Sciatic nerve (tissue), 2 donors: Measurements from ENCODE around the gene TNC. TPM values are rescaled to one million over a fixed set of nuclear protein-coding genes. Genes with fewer than 3 reads are reported as not detected.
A peak's percentile ranks its signal among the peaks of the same experiment; 100 is the strongest.
"Not testable (repeated sequence)": the region's sequence is repeated elsewhere in the genome, so short reads cannot be mapped to it uniquely, and the experiment has no call there.

ENCODE experiments used
- ATAC-seq: fragments of 200-7000 bp; cut with Tn5 transposase; one replicate; pipeline ENCODE4 v1.9.1; 2020; ENCODE audit warnings: mild to moderate bottlenecking, moderate library complexity
- DNase-seq: peaks from one replicate; pipeline ENCODE4 v3.0.0-alpha.2; 2020; ENCODE audit warnings: low spot score
- intact Hi-C: fragments of 100-400 bp; cut with DNase I; formaldehyde crosslinking; loops from one replicate; pipeline ENCODE4 v1.14.2; 2022
- total RNA-seq: library from RNA; stranded (reverse); fragmentation: NEBNext Ultra II Directional; extraction: Animal tissue kit (Norgen Biotek cat#: 25700); gene quantifications from one replicate; pipeline ENCODE4 v1.2.1, GENCODE V29; 2021
- donor health status: DM: no; HTN: no; CAD: no.
- donor health status: DM: no; HTN: no; CAD: no.

TNC gene
- total RNA-seq, 1 donor from 2014 or later = 28.6 TPM

GRCh38 chr9:115137526-115137925 lies 19.6 kb upstream of the TNC start:
- intact Hi-C loops = no loop called here
- ATAC-seq (no peak), DNase-seq (no peak)

GRCh38 chr9:115135821-115136778 lies 18.1 kb upstream of the TNC start:
- intact Hi-C loops = no loop called here
- ATAC-seq (no peak), DNase-seq (no peak)

- ATAC-seq (no peak), DNase-seq (no peak)
- intact Hi-C loops = no loop called here
These were observed 17.0 kb upstream of the TNC start for GRCh38 chr9:115134941-115135340.

- ATAC-seq (no peak), DNase-seq (no peak)
- intact Hi-C loops = no loop called here
These were observed 15.7 kb upstream of the TNC start for GRCh38 chr9:115133649-115134048.

- ATAC-seq = peak; percentile 49
- intact Hi-C loops = no loop called here
- DNase-seq = no peak
These were observed 14.7 kb upstream of the TNC start for GRCh38 chr9:115132648-115133047.

- intact Hi-C loops = no loop called here
- ATAC-seq (no peak), DNase-seq (no peak)
These were observed 12.2 kb upstream of the TNC start for GRCh38 chr9:115130176-115130575.

GRCh38 chr9:115128726-115129125 lies 10.8 kb upstream of the TNC start:
- ATAC-seq, DNase-seq, intact Hi-C loops: not testable (repeated sequence)

- ATAC-seq = no peak
- intact Hi-C loops = no loop called here
- DNase-seq = no peak
These were observed 9.3 kb upstream of the TNC start for GRCh38 chr9:115127191-115127817.

- DNase-seq (no peak), ATAC-seq (no peak)
- intact Hi-C loops = no loop called here
These were observed 8.4 kb upstream of the TNC start for GRCh38 chr9:115126404-115126803.

GRCh38 chr9:115122937-115123336 lies 5.0 kb upstream of the TNC start:
- no peak for DNase-seq
- intact Hi-C loops = no loop called here
- no peak for ATAC-seq

GRCh38 chr9:115121181-115121580 lies 3.2 kb upstream of the TNC start:
- intact Hi-C loops = no loop called here
- DNase-seq = no peak
- no peak for ATAC-seq

- intact Hi-C loops = no loop called here
- ATAC-seq = peak; percentile 68
These were observed 892 bp upstream of the TNC start for GRCh38 chr9:115118879-115119218.

GRCh38 chr9:115116421-115117284 lies 1.3 kb downstream of the TNC start:
- DNase-seq = no peak
- intact Hi-C loops = no loop called here
- no peak for ATAC-seq

More at GRCh38 chr9:115118879-115119218, 892 bp upstream of the TNC start:
- peak; percentile 60 for DNase-seq

- ATAC-seq (no peak), DNase-seq (no peak)
- intact Hi-C loops = no loop called here
These were observed 2.0 kb downstream of the TNC start for GRCh38 chr9:115115924-115116323.

- no peak for ATAC-seq
- DNase-seq = no peak
- intact Hi-C loops = no loop called here
These were observed 2.7 kb downstream of the TNC start for GRCh38 chr9:115115117-115115880.

- intact Hi-C loops = no loop called here
- no peak for ATAC-seq
- DNase-seq = no peak
These were observed 3.4 kb downstream of the TNC start for GRCh38 chr9:115114546-115114945.

- DNase-seq (no peak), ATAC-seq (no peak)
- intact Hi-C loops = no loop called here
These were observed 3.9 kb downstream of the TNC start for GRCh38 chr9:115114084-115114483.

- ATAC-seq (peak; percentile 60), DNase-seq (no peak)
- intact Hi-C loops = no loop called here
These were observed 6.1 kb downstream of the TNC start for GRCh38 chr9:115111874-115112273.

- intact Hi-C loops = no loop called here
- DNase-seq = no peak
- no peak for ATAC-seq
These were observed 8.5 kb downstream of the TNC start for GRCh38 chr9:115109486-115109885.
